Measurements from ENCODE around the gene DHRS7B.

- no peak for TF ChIP-seq CTCF (IDR thresholded peaks at IDR 0.05)
- no peak for TF ChIP-seq POLR2A (IDR thresholded peaks at IDR 0.05)
These were observed 6.9 kb upstream of the DHRS7B start for GRCh38 chr17:21119919-21120249.

All from right lobe of liver (tissue), 4 donors.